Thoracic aorta (tissue), 2 donors: ENCODE results near the gene C20orf144. TPM values are rescaled to one million over a fixed set of nuclear protein-coding genes. Genes with fewer than 3 reads are reported as not detected.
A peak's percentile ranks its signal among the peaks of the same experiment; 100 is the strongest.

Source experiments
- ATAC-seq: fragments of 150-250 bp; one replicate; pipeline ENCODE4 v1.8.0; 2017; ENCODE audit warnings: low read depth; ENCODE audit not compliant: insufficient number of reproducible peaks, low FRiP score
- DNase-seq: peaks from one replicate; pipeline ENCODE4 v3.0.0-alpha.2; 2020; ENCODE audit warnings: low spot score
- H3K27ac ChIP-seq, 2 donors: fragments of 200-600 bp; sonication (generic); 1 replicate in 1 of 2; 2 replicates in 1 of 2; pipeline ENCODE4 v1.5.1; 2016; ENCODE audit warnings: mild to moderate bottlenecking in 2 of 2, moderate library complexity in 2 of 2
- H3K27me3 ChIP-seq: fragments of 200-600 bp; sonication (generic); replicated peaks from 2 replicates; pipeline ENCODE4 v1.6.0; 2016; ENCODE audit warnings: mild to moderate bottlenecking; ENCODE audit not compliant: insufficient read depth
- H3K36me3 ChIP-seq: fragments of 200-600 bp; sonication (generic); one replicate; pipeline ENCODE4 v1.5.1; 2016
- H3K4me1 ChIP-seq, 2 donors: fragments of 200-600 bp; sonication (generic); 1 replicate in 1 of 2; 2 replicates in 1 of 2; pipeline versions ENCODE4 v1.5.1 to v1.6.0; 2016; ENCODE audit warnings: low read depth in 2 of 2, mild to moderate bottlenecking in 1 of 2; ENCODE audit not compliant: control insufficient read depth in 1 of 2
- H3K4me3 ChIP-seq: fragments of 200-600 bp; sonication (generic); 2 replicates; pipeline ENCODE4 v1.5.1; 2016; ENCODE audit warnings: mild to moderate bottlenecking
- H3K9me3 ChIP-seq: fragments of 200-600 bp; sonication (generic); 2 replicates; pipeline ENCODE4 v1.5.1; 2016
- CTCF ChIP-seq: fragments of 200-600 bp; sonication (generic); IDR thresholded peaks from one replicate; pipeline ENCODE4 v1.5.1; 2019; ENCODE audit warnings: antibody characterized with exemption
- total RNA-seq, 2 donors: library from RNA; depleted of rRNA; stranded (reverse); fragments of >200 nt; gene quantifications; one replicate each; pipeline versions ENCODE4 v1.1.0 to v1.2.3, GENCODE V29; 2016

The C20orf144 gene
- total RNA-seq, 2 donors from 2014 or later: not detected

GRCh38 chr20:33685328-33686099 is 23.4 kb downstream of the C20orf144 start:
- Histone ChIP-seq H3K9me3 (no peaks in the 10 kb centered on the region), H3K27ac (no peak overlapping the region), H3K4me1 (peaks cover 15 to 25% of the 10 kb centered on the region in 2 donors), H3K27me3 (no peaks in the 10 kb centered on the region), H3K4me3 (peak overlapping the region; percentile 60), H3K36me3 (no peaks in the 10 kb centered on the region)
- no peak for ATAC-seq
- TF ChIP-seq CTCF: no peak
- no peak for DNase-seq

GRCh38 chr20:33686100-33686983 is 24.2 kb downstream of the C20orf144 start, which contains the start of gene E2F1:
TSS of gene E2F1 (minus strand) at chr20:33686385. CDS start at chr20:33686264, 121 bp downstream.
- Histone ChIP-seq H3K36me3 (no peaks in the 10 kb centered on the region), H3K4me1 (peaks cover 8 to 17% of the 10 kb centered on the region in 2 donors), H3K4me3 (peak within 1 kb of the TSS; percentile 60), H3K9me3 (no peaks in the 10 kb centered on the region), H3K27ac (peak within 1 kb of the TSS; percentile 16 to 32), H3K27me3 (no peaks in the 10 kb centered on the region)
- TF ChIP-seq CTCF: peak; percentile 55
- ATAC-seq (peak; percentile 92), DNase-seq (peak; percentile 67)

- H3K27ac ChIP-seq: peak overlapping the region; percentile 16 to 32
- ATAC-seq (no peak), DNase-seq (no peak)
- H3K4me1 ChIP-seq: peaks cover 5 to 13% of the 10 kb centered on the region in 2 donors
- no peaks in the 10 kb centered on the region for H3K36me3 ChIP-seq
- no peaks in the 10 kb centered on the region for H3K9me3 ChIP-seq
- TF ChIP-seq CTCF: no peak
- peak overlapping the region; percentile 60 for H3K4me3 ChIP-seq
- H3K27me3 ChIP-seq: no peaks in the 10 kb centered on the region
These were observed 24.8 kb downstream of the C20orf144 start for GRCh38 chr20:33686984-33687366.

GRCh38 chr20:33687370-33687915 is 25.3 kb downstream of the C20orf144 start:
- no peak for ATAC-seq
- DNase-seq: no peak
- Histone ChIP-seq H3K27me3 (no peaks in the 10 kb centered on the region), H3K36me3 (no peaks in the 10 kb centered on the region), H3K4me1 (peaks cover 5 to 13% of the 10 kb centered on the region in 2 donors), H3K27ac (no peak overlapping the region), H3K4me3 (no peak overlapping the region), H3K9me3 (no peaks in the 10 kb centered on the region)
- no peak for TF ChIP-seq CTCF
